H1 (cell line): ENCODE data around the gene AFF1. TPM values are rescaled to one million over a fixed set of nuclear protein-coding genes. Genes with fewer than 3 reads are reported as not detected.

ENCODE experiments used
- CTCF ChIA-PET: fragments of 300-600 bp; sonication (Branson Sonifier 250); formaldehyde crosslinking; loops from one replicate; lab custom pipeline; 2021; ENCODE audit not compliant: partially characterized antibody; lab: Charles Lee
- POLR2A ChIA-PET: fragments of 300-600 bp; sonication (Branson Sonifier 250); formaldehyde crosslinking; loops from one replicate; lab custom pipeline; 2021; ENCODE audit warnings: inconsistent platforms; ENCODE audit not compliant: partially characterized antibody; lab: Charles Lee
- DNase-seq, 2 experiments: peaks; one replicate each; pipeline versions ENCODE4 v3.0.0 to v3.0.0-alpha.2; 2010 to 2022; ENCODE audit warnings: low spot score in 2 of 2, low read depth in 1 of 2, mixed read lengths in 1 of 2
- FAIRE-seq: peaks from 2 replicates; lab custom pipeline; 2011; peaks lifted over from hg19 to GRCh38; lab: Jason Lieb, UNC
- H2AFZ ChIP-seq: 2 replicates; pipeline ENCODE4 v1.8.1; 2012; ENCODE audit warnings: low read length, inconsistent platforms
- H2AK5ac ChIP-seq: 2 replicates; pipeline ENCODE4 v1.6.1; 2013; ENCODE audit warnings: low read depth, low read length
- H2BK120ac ChIP-seq: replicated peaks from 2 replicates; pipeline ENCODE3; 2013; ENCODE audit warnings: low read depth, low read length, inconsistent platforms
- H2BK12ac ChIP-seq: 2 replicates; pipeline ENCODE4 v1.6.1; 2013; ENCODE audit warnings: low read depth, low read length
- H2BK15ac ChIP-seq: 2 replicates; pipeline ENCODE4 v1.6.1; 2013; ENCODE audit warnings: low read length
- H2BK20ac ChIP-seq: 2 replicates; pipeline ENCODE4 v1.6.1; 2013; ENCODE audit warnings: low read length
- H2BK5ac ChIP-seq: 2 replicates; pipeline ENCODE4 v1.6.1; 2013; ENCODE audit warnings: low read depth, low read length
- H3K14ac ChIP-seq: 2 replicates; pipeline ENCODE4 v1.6.1; 2013; ENCODE audit warnings: inconsistent platforms; ENCODE audit not compliant: insufficient read length
- H3K18ac ChIP-seq: 2 replicates; pipeline ENCODE4 v1.6.1; 2013; ENCODE audit warnings: low read length; ENCODE audit errors: extremely low read depth
- H3K23ac ChIP-seq: 2 replicates; pipeline ENCODE4 v1.6.1; 2013; ENCODE audit warnings: inconsistent platforms; ENCODE audit not compliant: insufficient read length
- H3K23me2 ChIP-seq: 2 replicates; pipeline ENCODE4 v1.6.1; 2013; ENCODE audit warnings: low read depth, low read length
- H3K27ac ChIP-seq: 2 replicates; pipeline ENCODE4 v1.6.1; 2011; ENCODE audit warnings: low read depth, low read length, inconsistent platforms
- H3K27me3 ChIP-seq, 4 experiments: replicated peaks in 1 of 4; 1 replicate in 1 of 4; 2 replicates in 3 of 4; pipeline versions ENCODE4 v1.6.1 to v1.8.1; 2011 to 2013; ENCODE audit warnings: low read length in 3 of 4, mild to moderate bottlenecking in 3 of 4, inconsistent platforms in 2 of 4, mixed read lengths in 2 of 4, moderate library complexity in 1 of 4; ENCODE audit not compliant: control insufficient read depth in 3 of 4, insufficient read depth in 3 of 4; ENCODE audit errors: extremely low read depth in 1 of 4
- H3K36me3 ChIP-seq, 4 experiments: 2 replicates each; pipeline versions ENCODE4 v1.6.1 to v1.8.1; 2011 to 2013; ENCODE audit warnings: mild to moderate bottlenecking in 4 of 4, low read length in 3 of 4, moderate library complexity in 2 of 4, control low read depth in 1 of 4, inconsistent platforms in 1 of 4; ENCODE audit not compliant: insufficient read depth in 4 of 4, control insufficient read depth in 2 of 4
- H3K4ac ChIP-seq: replicated peaks from 2 replicates; pipeline ENCODE3; 2013; ENCODE audit warnings: low read length, low read depth, mixed read lengths, inconsistent platforms; ENCODE audit not compliant: insufficient read length
- H3K4me1 ChIP-seq, 4 experiments: replicated peaks in 1 of 4; 1 replicate in 1 of 4; 2 replicates in 3 of 4; pipeline versions ENCODE4 v1.6.1 to v1.8.1; 2011 to 2013; ENCODE audit warnings: low read length in 3 of 4, inconsistent platforms in 2 of 4, mixed read lengths in 1 of 4; ENCODE audit not compliant: insufficient read depth in 4 of 4, control insufficient read depth in 3 of 4
- H3K4me2 ChIP-seq, 2 experiments: 2 replicates each; pipeline versions ENCODE4 v1.6.1 to v1.8.1; 2011 to 2013; ENCODE audit warnings: low read depth in 2 of 2, low read length in 2 of 2, control low read depth in 1 of 2, inconsistent platforms in 1 of 2, mild to moderate bottlenecking in 1 of 2; ENCODE audit not compliant: insufficient read depth in 1 of 2
- H3K4me3 ChIP-seq, 4 experiments: fragments of 200-600, 300-600 bp in 1 of 4; sonication (generic), shearing (Covaris generic), sonication (Bioruptor Twin) in 1 of 4; 2 replicates each; pipeline versions ENCODE4 v1.5.1 to v1.8.1; 2011 to 2016; ENCODE audit warnings: low read length in 4 of 4, low read depth in 3 of 4, control low read depth in 2 of 4, inconsistent platforms in 2 of 4, mild to moderate bottlenecking in 2 of 4, mixed read lengths in 1 of 4, moderate library complexity in 1 of 4; ENCODE audit not compliant: insufficient read depth in 2 of 4; ENCODE audit errors: extremely low read depth in 1 of 4
- H3K56ac ChIP-seq: replicated peaks from 2 replicates; pipeline ENCODE3; 2013; ENCODE audit warnings: low read depth, mild to moderate bottlenecking, mixed read lengths, low read length, inconsistent platforms; ENCODE audit not compliant: insufficient read length
- H3K79me1 ChIP-seq: 2 replicates; pipeline ENCODE4 v1.6.1; 2013; ENCODE audit warnings: low read depth, low read length, control low read depth
- H3K79me2 ChIP-seq, 2 experiments: 2 replicates each; pipeline versions ENCODE4 v1.6.1 to v1.8.1; 2012 to 2013; ENCODE audit warnings: low read length in 2 of 2, mild to moderate bottlenecking in 2 of 2, inconsistent platforms in 1 of 2; ENCODE audit not compliant: insufficient read depth in 2 of 2, control insufficient read depth in 1 of 2
- H3K9ac ChIP-seq, 4 experiments: replicated peaks in 1 of 4; 1 replicate in 1 of 4; 2 replicates in 3 of 4; pipeline versions ENCODE4 v1.6.1 to v1.8.1; 2011 to 2013; ENCODE audit warnings: low read depth in 3 of 4, low read length in 3 of 4, control low read depth in 2 of 4, mild to moderate bottlenecking in 2 of 4, moderate library complexity in 2 of 4, inconsistent platforms in 1 of 4; ENCODE audit errors: extremely low read depth in 1 of 4
- H3K9me3 ChIP-seq, 2 experiments: 2 replicates each; pipeline versions ENCODE4 v1.6.1 to v1.8.1; 2012 to 2013; ENCODE audit warnings: mild to moderate bottlenecking in 2 of 2, moderate library complexity in 2 of 2, control low read depth in 1 of 2, inconsistent platforms in 1 of 2, low read depth in 1 of 2, low read length in 1 of 2, mixed read lengths in 1 of 2; ENCODE audit not compliant: insufficient read depth in 2 of 2
- H4K20me1 ChIP-seq, 2 experiments: replicated peaks in 1 of 2; 2 replicates each; pipeline versions ENCODE3 to v1.8.1; 2011 to 2013; ENCODE audit warnings: inconsistent platforms in 2 of 2, low read length in 2 of 2, mild to moderate bottlenecking in 1 of 2; ENCODE audit not compliant: insufficient read depth in 2 of 2, control insufficient read depth in 1 of 2
- H4K5ac ChIP-seq: 2 replicates; pipeline ENCODE4 v1.6.1; 2013; ENCODE audit warnings: low read length, low read depth, mixed read lengths, inconsistent platforms; ENCODE audit not compliant: insufficient read length
- H4K8ac ChIP-seq: 2 replicates; pipeline ENCODE4 v1.8.0; 2013; ENCODE audit warnings: mild to moderate bottlenecking, moderate library complexity, low read length, inconsistent platforms; ENCODE audit not compliant: insufficient read depth; ENCODE audit errors: extremely low read depth
- H4K91ac ChIP-seq: replicated peaks from 2 replicates; pipeline ENCODE3; 2013; ENCODE audit warnings: low read length, mixed read lengths, inconsistent platforms; ENCODE audit not compliant: insufficient read length
- MAFK ChIP-seq: IDR thresholded peaks from 2 replicates; pipeline ENCODE4 v1.6.1; 2012; ENCODE audit warnings: low read depth, mild to moderate bottlenecking, improper control_type of control experiment, low read length
- WGBS, 2 experiments: shearing (Covaris generic) in 1 of 2; methylation state at CpG; one replicate each; pipeline versions ENCODE4 v1.1.6 to v1.1.7; 2013 to 2015; ENCODE audit warnings: low lambda C conversion rate in 2 of 2, mixed read lengths in 2 of 2, inconsistent platforms in 1 of 2, low coverage in 1 of 2, missing lambda C conversion rate in 1 of 2; ENCODE audit not compliant: insufficient replicate concordance in 2 of 2, insufficient coverage in 1 of 2, insufficient read length in 1 of 2; ENCODE audit errors: extremely low coverage in 1 of 2, missing lambda C conversion rate in 1 of 2; 5-methylcytosine and 5-hydroxymethylcytosine counted together
- polyA plus RNA-seq, 7 experiments: library from polyadenylated mRNA; depleted of rRNA in 3 of 7; stranded (reverse) in 5 of 7; unstranded in 2 of 7; fragments of >200 nt in 5 of 7; fragments of 200-250 nt in 2 of 7; gene quantifications; 1 replicate in 5 of 7; 2 replicates in 1 of 7; 4 replicates in 1 of 7; pipeline versions ENCODE4 v1.2.1 to v1.2.3, GENCODE V29; 2011 to 2013; ENCODE audit warnings: missing spikeins in 2 of 7, mixed read lengths in 2 of 7
- total RNA-seq: library from RNA; stranded (reverse); fragmentation: NEBNext Ultra II Directional; extraction: Animal tissue kit (Norgen Biotek cat#: 25700); gene quantifications from 2 replicates; pipeline ENCODE4 v1.2.1, GENCODE V29; 2021
- TF ChIP-seq, protein P1 (sequence below): IDR thresholded peaks from 2 replicates; pipeline ENCODE4 v1.6.1; 2012; ENCODE audit warnings: low read length, inconsistent platforms

Gene AFF1
- total and polyA plus RNA-seq, 2 of the 8 experiments (the other 6 are each of a cell fraction or from before 2014, with no cell fraction given), result 14.8 to 85.5 TPM

DNA sequence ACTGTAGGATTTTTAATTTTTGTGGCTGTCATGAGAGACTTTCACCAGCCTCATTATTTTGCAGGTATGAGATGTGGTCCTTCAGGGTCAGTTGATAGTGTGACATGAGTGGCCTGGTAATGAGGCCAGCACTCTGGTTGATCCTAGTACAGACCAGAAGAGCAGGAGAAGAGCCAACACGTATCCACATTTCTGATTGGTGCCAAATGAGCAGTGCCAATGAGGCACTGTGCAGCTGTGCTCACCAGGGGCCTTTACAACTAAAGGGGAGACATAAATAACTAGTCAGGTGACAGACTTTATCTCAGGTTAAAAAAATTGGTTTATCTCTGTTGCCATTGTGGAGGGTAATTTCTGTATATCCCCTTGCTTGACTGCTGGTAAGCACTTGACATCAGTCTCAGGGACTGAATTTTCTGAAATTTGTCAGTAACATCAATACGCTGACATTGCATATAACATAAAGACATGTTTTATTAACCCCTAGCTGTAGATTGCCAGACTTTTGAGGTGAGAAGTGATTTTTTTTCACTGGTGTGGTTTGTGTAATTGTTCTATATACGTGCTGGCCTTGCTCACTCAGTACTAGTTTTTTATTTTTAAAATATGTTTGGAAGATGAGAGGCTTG is 101.2 kb downstream of the AFF1 start:
- no peak overlapping the region for H3K4ac ChIP-seq
- no peaks in the 10 kb centered on the region for H3K36me3 ChIP-seq
- no peak overlapping the region for H2AK5ac ChIP-seq
- H3K4me1 ChIP-seq, result peaks cover 4 to 34% (median 23%) of the 10 kb centered on the region in 4 experiments
- peaks cover 27% of the 10 kb centered on the region in 2 experiments for H4K20me1 ChIP-seq
- H3K9ac ChIP-seq, result peak overlapping the region in 1 of 4 experiments; percentile 6; a peak in 1 of 7 replicates
- H3K56ac ChIP-seq, result no peak overlapping the region
- TF ChIP-seq, protein P1, sequence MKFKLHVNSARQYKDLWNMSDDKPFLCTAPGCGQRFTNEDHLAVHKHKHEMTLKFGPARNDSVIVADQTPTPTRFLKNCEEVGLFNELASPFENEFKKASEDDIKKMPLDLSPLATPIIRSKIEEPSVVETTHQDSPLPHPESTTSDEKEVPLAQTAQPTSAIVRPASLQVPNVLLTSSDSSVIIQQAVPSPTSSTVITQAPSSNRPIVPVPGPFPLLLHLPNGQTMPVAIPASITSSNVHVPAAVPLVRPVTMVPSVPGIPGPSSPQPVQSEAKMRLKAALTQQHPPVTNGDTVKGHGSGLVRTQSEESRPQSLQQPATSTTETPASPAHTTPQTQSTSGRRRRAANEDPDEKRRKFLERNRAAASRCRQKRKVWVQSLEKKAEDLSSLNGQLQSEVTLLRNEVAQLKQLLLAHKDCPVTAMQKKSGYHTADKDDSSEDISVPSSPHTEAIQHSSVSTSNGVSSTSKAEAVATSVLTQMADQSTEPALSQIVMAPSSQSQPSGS, result no peak
- peak; percentile 57; the same call in 1 of the 2 replicates for TF ChIP-seq MAFK
- H3K4me3 ChIP-seq, result no peak overlapping the region
- DNase-seq (no peak), FAIRE-seq (no peak)
- no peak overlapping the region for H4K8ac ChIP-seq
- peaks cover 2% of the 10 kb centered on the region; the same call in 1 of the 2 replicates for H3K23me2 ChIP-seq
- ChIA-PET CTCF (interaction anchor here (1.0 to 2.3 kb wide), 5 partner anchors 17 to 113 kb away, joined by 3 to 6 read pairs (median 4); no protein-coding TSS in a partner anchor), POLR2A (interaction anchor here (0.9 to 1.6 kb wide), 5 partner anchors 8 to 76 kb away, joined by 3 to 5 read pairs (median 4); no protein-coding TSS in a partner anchor)
- H3K4me2 ChIP-seq, result no peak overlapping the region
- H3K14ac ChIP-seq, result no peak overlapping the region
- H2BK12ac ChIP-seq, result no peak overlapping the region
- no peak overlapping the region for H4K5ac ChIP-seq
- 85% methylated on average over 3 of the region's 3 CpGs; no CpG with 5 or more reads in 1 of the 2 experiments for WGBS, 2 experiments
- H3K27ac ChIP-seq, result no peak overlapping the region
- H3K18ac ChIP-seq, result peak overlapping the region; percentile 12; the same call in 1 of the 2 replicates
- H2BK20ac ChIP-seq, result no peak overlapping the region
- H3K27me3 ChIP-seq, result no peaks in the 10 kb centered on the region
- H2BK120ac ChIP-seq, result no peak overlapping the region
- H2BK5ac ChIP-seq, result no peak overlapping the region
- no peaks in the 10 kb centered on the region for H3K9me3 ChIP-seq
- H2AFZ ChIP-seq, result no peak overlapping the region
- no peak overlapping the region for H3K23ac ChIP-seq
- H4K91ac ChIP-seq, result no peak overlapping the region
- H3K79me2 ChIP-seq, result peaks cover 14 to 95% of the 10 kb centered on the region in 2 experiments
- 0 out of 2 replicates have a peak, but pooled peaks cover 2% of the 10 kb centered on the region for H3K79me1 ChIP-seq
- H2BK15ac ChIP-seq, result no peak overlapping the region
